Chondrocyte (in vitro differentiated cells): Measurements from ENCODE around the gene ATG5. TPM values are rescaled to one million over a fixed set of nuclear protein-coding genes. Genes with fewer than 3 reads are reported as not detected.
"Not testable (repeated sequence)": the region's sequence is repeated elsewhere in the genome, so short reads cannot be mapped to it uniquely, and the experiment has no call there.

Source experiments
- DNase-seq: peaks from one replicate; pipeline ENCODE4 v3.0.0; 2021; ENCODE audit warnings: mixed read lengths, low spot score
- H3K27ac Mint-ChIP-seq: one replicate; pipeline ENCODE4 v1.8.0; 2021; ENCODE audit warnings: mild to moderate bottlenecking, moderate library complexity, mixed read lengths; ENCODE audit not compliant: unreplicated experiment
- H3K27me3 Mint-ChIP-seq: 2 replicates; pipeline ENCODE4 v1.8.0; 2021; ENCODE audit warnings: low read depth, mixed read lengths
- H3K36me3 Mint-ChIP-seq: 2 replicates; pipeline ENCODE4 v1.8.0; 2021; ENCODE audit warnings: low read depth, mixed read lengths
- H3K4me1 Mint-ChIP-seq: 2 replicates; pipeline ENCODE4 v1.8.0; 2021; ENCODE audit warnings: low read depth, mild to moderate bottlenecking, mixed read lengths
- H3K4me3 Mint-ChIP-seq: one replicate; pipeline ENCODE4 v1.8.0; 2021; ENCODE audit warnings: mild to moderate bottlenecking, moderate library complexity, mixed read lengths; ENCODE audit not compliant: unreplicated experiment
- H3K9me3 Mint-ChIP-seq: 2 replicates; pipeline ENCODE4 v1.8.0; 2021; ENCODE audit warnings: low read depth, mixed read lengths
- CTCF ChIP-seq: fragments of 200-600 bp; sonication (generic); IDR thresholded peaks from 2 replicates; pipeline ENCODE4 v1.5.0; 2021; ENCODE audit warnings: antibody characterized with exemption, mild to moderate bottlenecking, moderate library complexity
- total RNA-seq: library from RNA; stranded (reverse); gene quantifications from 3 replicates; pipeline ENCODE4 v1.2.1, GENCODE V29; 2021

The ATG5 gene
- total RNA-seq, 1 donor from 2014 or later: 23.7 TPM

- DNase-seq: no peak
- no peak for TF ChIP-seq CTCF
- Mint-ChIP-seq H3K36me3 (no peaks in the 10 kb centered on the region), H3K9me3 (no peaks in the 10 kb centered on the region), H3K27me3 (no peaks in the 10 kb centered on the region), H3K4me3 (no peak overlapping the region), H3K27ac (no peak overlapping the region), H3K4me1 (peaks cover 6% of the 10 kb centered on the region)
Measured at GRCh38 chr6:106241498-106241897, 84.1 kb downstream of the ATG5 start.

GRCh38 chr6:106237286-106237685 lies 88.3 kb downstream of the ATG5 start:
- Mint-ChIP-seq H3K4me1 (no peaks in the 10 kb centered on the region), H3K36me3 (peaks cover 5% of the 10 kb centered on the region), H3K9me3 (peaks cover 7% of the 10 kb centered on the region), H3K4me3 (no peak overlapping the region), H3K27me3 (no peaks in the 10 kb centered on the region), H3K27ac (no peak overlapping the region)
- DNase-seq: no peak
- TF ChIP-seq CTCF: no peak

GRCh38 chr6:106229876-106230445 lies 95.6 kb downstream of the ATG5 start:
- H3K27ac Mint-ChIP-seq, DNase-seq: not testable (repeated sequence)

GRCh38 chr6:106227612-106228507 lies 97.7 kb downstream of the ATG5 start:
- H3K27ac Mint-ChIP-seq: no peak overlapping the region
- peaks cover 18% of the 10 kb centered on the region for H3K36me3 Mint-ChIP-seq
- no peaks in the 10 kb centered on the region for H3K4me1 Mint-ChIP-seq
- H3K27me3 Mint-ChIP-seq: no peaks in the 10 kb centered on the region
- no peak overlapping the region for H3K4me3 Mint-ChIP-seq
- TF ChIP-seq CTCF: no peak
- H3K9me3 Mint-ChIP-seq: peaks cover 15% of the 10 kb centered on the region
- peak; percentile 73 for DNase-seq

More at GRCh38 chr6:106229876-106230445, 95.6 kb downstream of the ATG5 start:
- not testable (repeated sequence) for H3K27me3 Mint-ChIP-seq, H3K4me3 Mint-ChIP-seq, H3K4me1 Mint-ChIP-seq
- Mint-ChIP-seq H3K9me3 (peaks cover 15% of the 10 kb centered on the region), H3K36me3 (peaks cover 15% of the 10 kb centered on the region)

GRCh38 chr6:106226676-106227075 lies 98.9 kb downstream of the ATG5 start:
- Mint-ChIP-seq H3K27me3 (no peaks in the 10 kb centered on the region), H3K9me3 (peaks cover 15% of the 10 kb centered on the region), H3K36me3 (peaks cover 18% of the 10 kb centered on the region), H3K4me1 (no peaks in the 10 kb centered on the region), H3K4me3 (no peak overlapping the region), H3K27ac (no peak overlapping the region)
- no peak for DNase-seq
- TF ChIP-seq CTCF: no peak
